ENCODE data around the gene VPS26B.
"Not testable (repeated sequence)": the region's sequence is repeated elsewhere in the genome, so short reads cannot be mapped to it uniquely, and the experiment has no call there.

VPS26B gene

GRCh38 chr11:134233729-134234179 is 9.3 kb downstream of the VPS26B start:
- DNase-seq: no peak

GRCh38 chr11:134235399-134235798 is 10.9 kb downstream of the VPS26B start:
- no peak for DNase-seq

DNA sequence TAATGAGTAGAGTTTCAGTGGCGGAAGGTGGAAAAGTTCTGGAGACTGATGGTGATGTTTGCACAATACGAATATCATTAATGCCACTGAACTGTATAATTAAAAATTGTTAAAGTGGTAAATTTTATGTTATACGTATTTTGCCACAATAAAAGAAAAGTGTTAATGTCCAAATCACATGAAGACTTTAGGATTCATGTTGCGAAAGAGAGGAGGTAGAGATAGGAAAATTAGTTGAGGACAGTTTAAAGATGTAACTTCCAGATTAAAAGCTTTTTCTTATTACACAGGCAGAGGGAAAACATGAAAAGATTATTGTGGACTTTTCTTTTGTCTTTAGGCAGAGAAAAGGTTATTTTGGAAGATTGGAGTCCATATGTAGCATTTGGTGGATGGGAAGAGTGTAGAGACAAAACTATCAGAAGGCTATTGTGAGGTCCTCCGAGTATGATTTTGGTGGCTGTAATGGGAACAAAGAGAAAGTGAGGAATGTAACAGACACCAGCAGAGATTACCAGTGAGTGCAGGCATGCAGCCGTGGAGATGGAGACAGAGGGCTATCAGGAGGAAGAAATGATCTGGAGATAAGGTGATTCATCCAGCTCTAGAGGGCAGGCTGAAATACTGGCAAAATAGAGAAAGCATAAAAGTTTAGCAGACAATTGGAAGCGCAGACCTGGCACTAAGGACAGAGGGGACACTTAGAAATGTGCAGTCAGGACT is 12.5 kb downstream of the VPS26B start:
- DNase-seq: no peak

- no peak for DNase-seq
Observed at GRCh38 chr11:134237557-134237922, 13.1 kb downstream of the VPS26B start.

DNA sequence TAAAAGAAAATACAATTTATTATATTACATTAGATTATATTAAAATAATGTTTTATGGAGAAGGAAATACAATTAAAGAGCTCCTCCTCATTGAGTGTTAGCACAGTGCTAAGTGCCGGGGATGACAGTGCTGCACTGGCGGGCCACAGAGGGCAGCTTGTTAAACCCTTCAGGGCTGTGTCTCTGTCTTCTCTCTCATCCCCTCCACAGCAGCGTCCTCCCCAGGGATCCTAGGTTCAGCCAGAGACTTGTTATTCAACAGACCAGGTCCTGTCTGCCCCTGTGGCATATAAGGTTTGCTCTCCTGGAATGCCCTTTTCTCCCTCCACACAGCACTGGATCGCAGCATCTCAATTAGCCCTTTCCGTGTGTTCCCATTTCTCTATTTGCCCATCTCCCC is 14.5 kb downstream of the VPS26B start:
- DNase-seq: no peak

- no peak for DNase-seq
Observed at GRCh38 chr11:134240592-134240991, 16.1 kb downstream of the VPS26B start.

DNA sequence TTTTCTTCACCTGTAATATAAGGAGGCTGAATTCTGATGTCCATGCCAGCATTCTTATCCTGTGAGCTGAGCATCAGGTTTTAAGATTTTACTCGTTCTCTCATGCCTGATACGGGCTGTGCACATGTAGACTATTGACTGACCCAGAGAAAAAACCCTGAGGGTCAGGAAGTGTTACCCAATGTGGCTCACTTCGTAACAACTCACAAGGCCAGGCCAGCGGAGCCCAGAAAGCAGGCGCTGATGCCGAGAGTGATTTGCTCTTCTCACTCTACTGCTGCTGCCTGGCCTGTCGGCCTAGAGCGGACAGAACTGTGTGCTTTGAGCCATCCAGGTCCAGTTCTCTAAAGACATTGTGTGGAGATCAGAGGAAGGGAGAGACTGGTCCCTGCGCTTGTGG is 17.9 kb downstream of the VPS26B start:
- DNase-seq: no peak

- no peak for DNase-seq
Observed at GRCh38 chr11:134243913-134244312, 19.4 kb downstream of the VPS26B start.

- no peak for DNase-seq
Observed at GRCh38 chr11:134244593-134244992, 20.1 kb downstream of the VPS26B start.

DNA sequence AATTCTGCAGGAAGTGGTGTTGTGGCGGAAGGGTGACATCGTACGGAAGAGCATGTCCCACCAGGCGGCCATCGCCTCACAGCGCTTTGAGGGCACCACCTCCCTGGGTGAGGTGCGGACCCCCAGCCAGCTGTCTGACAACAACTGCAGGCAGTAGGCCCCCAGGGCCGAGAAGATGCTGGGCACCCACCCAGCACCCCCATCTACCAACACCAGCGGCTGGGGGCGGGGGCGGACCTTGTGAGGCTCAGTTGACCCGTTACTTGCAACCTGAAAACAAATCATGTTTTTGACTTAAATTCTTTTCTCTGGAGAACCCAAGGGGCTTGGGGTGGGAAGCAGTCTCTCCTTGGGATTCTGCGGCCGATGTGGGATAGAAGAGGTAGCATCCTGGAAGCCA is 21.0 kb downstream of the VPS26B start:
- no peak for DNase-seq

DNA sequence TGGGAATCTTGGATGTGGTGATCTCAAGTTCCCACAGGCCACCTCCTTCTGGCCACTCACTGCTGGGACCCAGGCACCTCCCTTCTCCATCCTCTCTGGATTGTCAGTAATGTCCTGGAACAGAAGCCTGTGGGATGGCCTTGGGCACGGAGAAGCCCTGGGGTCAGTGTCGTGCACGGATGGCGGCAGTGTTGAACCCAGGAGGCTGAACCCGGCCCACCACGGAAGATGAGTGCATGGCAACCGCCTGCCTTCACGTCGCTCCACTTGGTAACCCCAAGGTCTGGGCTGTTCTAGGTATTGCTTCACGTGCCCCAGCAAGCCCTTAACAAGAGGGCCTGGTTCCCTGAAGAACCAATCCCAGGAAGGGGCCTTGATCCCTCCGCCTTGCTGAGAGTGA is 21.6 kb downstream of the VPS26B start:
- DNase-seq: no peak

DNA sequence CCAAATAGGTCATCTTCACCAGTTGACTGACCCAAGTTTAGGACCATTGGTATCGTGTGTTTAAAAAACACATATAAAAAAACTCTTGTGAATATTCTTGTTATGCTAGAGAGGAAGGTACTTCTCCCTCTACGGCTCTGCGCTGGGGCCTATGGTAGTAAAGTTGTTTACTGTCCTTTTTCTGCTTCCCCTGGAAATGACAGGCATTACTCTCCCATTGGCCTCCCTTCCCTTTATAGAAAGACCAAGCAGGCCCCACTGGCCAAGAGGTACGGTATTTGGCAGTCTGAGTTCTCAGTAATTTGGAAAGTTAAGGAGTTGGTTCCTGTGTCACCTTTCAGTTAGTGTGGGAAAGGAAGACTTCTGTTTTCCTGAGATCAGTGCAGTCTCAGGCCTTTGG is 22.2 kb downstream of the VPS26B start:
- no peak for DNase-seq

- DNase-seq: no peak
Observed at GRCh38 chr11:134248910-134249480, 24.5 kb downstream of the VPS26B start.

- DNase-seq: peak; percentile 8
Observed at GRCh38 chr11:134250246-134250645, 25.8 kb downstream of the VPS26B start.

GRCh38 chr11:134250675-134251074 is 26.2 kb downstream of the VPS26B start:
- DNase-seq: no peak

DNA sequence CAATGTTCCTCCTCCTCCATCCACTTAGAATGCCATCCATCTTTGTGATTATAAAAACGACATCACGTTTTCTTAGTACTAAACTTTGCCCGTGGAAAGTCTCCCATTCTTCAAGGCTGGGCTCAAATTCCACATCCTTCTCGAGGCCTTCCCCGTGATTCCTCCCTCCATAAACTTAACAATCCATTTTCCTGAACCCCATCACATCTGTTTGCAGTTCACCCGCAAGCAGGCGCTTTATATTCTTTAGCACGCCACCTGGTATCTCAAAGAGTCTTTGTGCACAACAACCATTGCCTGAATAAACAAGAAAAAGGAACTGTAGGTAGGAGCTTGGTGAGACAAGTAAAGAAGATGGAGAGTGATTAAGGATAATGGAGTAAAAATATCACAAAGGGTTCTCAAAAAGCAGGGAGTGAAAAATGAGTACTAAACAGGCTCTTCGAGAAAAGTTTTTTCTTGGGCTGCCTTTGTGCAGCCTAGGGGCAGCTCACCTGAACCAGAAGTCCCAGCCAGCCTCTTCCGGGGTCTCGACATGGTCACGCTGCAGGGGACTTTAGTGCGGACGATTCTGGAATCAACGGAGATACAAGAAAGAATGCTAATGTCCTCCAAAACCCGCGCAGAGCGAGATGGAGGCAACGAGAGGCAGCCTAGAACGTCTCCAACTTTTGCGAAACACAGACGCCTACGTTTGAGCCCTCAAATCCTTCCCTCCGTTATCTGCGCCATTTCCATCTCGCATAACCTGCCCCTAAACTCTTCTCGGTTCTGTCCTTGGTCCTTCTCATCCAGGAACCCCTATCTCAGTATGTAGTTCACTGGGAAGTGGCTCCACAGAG is 28.1 kb downstream of the VPS26B start:
- DNase-seq: no peak

- DNase-seq: peak; percentile 96
Observed at GRCh38 chr11:134253188-134253993, 28.9 kb downstream of the VPS26B start, which contains the start of the genes ACAD8 and THYN1. Gene ACAD8 (plus strand): TSS chr11:134253568. CDS start chr11:134253601, 33 bp downstream. Gene THYN1 (minus strand): TSS chr11:134253352. CDS start chr11:134252882, 470 bp downstream.

DNA sequence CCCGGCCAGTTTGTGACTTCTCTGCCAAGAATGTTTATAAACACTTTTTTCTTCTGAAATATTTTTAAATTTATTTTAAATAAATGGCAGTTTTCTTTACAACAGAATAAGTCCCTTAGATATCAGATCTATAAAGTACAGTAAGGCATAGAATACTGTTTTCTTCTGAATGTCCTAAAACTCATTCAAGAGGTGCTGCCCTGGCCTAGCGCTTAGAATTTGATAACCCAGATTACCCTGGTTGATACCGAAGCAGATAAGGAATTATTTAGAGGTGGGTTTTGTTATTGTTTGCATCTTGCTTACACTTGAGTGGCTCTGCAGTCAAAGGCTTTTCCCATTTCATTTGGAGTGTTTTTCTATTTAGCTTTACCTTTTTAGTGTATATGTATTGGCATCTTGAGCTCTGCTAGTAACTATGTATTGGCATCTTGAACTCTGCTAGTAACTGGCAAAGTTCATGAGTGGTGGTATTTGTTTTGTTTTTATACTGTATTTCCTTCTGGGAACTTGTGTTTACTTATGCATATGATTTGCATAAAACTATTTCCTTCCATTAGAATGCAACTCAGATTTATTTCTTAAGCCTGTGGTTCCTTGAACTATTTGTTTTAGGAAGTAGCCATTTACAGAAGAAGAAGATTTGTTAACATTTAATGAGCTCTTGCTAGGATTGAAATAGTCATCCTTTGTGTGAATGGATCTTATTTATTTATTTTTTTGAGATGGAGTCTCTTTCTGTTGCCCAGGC is 30.1 kb downstream of the VPS26B start:
- no peak for DNase-seq

GRCh38 chr11:134255184-134255561 is 30.7 kb downstream of the VPS26B start:
- DNase-seq: not testable (repeated sequence)

DNA sequence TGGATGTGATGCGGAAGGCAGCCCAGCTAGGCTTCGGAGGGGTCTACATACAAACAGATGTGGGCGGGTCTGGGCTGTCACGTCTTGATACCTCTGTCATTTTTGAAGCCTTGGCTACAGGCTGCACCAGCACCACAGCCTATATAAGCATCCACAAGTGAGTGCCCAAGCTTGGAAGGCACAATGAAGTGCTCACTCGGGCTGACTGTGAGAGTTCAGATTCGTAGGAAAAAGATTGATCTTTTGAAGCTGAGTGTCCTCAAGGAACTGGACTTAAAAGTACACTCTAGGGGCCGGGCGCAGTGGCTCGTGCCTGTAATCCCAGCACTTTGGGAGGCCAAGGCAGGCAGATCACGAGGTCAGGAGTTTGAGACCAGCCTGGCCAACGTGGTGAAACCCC is 32.6 kb downstream of the VPS26B start:
- no peak for DNase-seq

DNA sequence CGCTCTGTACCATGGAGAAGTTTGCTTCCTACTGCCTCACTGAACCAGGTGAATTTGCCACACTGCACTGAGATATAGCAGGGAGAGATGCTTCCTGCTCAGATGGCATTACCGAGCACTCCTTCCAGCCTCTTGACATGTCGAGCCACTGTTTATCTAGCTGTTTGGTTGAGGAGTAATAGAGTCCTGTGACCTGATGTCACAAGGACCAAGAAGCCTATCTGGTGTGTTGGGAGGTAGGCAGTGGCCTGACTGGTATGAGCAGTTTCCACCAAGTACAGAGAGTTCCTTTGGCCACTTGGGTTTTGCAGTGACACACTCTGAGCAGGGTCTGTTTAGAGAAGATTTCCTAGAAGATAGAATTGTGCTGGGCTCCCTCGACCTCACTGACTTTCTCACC is 34.1 kb downstream of the VPS26B start:
- no peak for DNase-seq

DNA sequence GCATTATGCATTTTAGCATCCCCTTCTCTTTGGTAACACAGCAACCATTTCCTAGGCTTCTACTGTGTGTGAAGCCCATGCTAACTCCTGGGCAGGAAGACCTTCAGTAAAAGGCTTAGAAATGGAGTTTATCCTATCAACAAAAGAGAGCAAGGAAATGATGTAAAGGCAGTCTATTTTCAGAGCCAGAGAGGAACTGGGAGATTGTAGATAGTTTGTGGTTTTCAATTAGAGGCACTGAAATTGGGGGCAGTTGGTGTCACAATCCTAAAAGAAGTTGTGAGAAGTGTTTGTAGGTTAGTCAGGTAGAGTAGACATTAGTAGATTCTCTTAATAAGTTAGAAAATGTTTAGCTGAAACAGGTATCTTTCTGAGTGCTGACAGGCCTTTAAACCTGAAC is 36.0 kb downstream of the VPS26B start:
- DNase-seq: no peak
